ENCODE measurements around the gene HDAC9. TPM values are rescaled to one million over a fixed set of nuclear protein-coding genes. Genes with fewer than 3 reads are reported as not detected.

HDAC9 gene
- total RNA-seq, 4 donors from 2014 or later: 3.4 to 7.2 (median 4.5) TPM

- Histone ChIP-seq H3K27ac (no peak overlapping the region), H3K4me3 (no peak overlapping the region), H3K4me1 (no peaks in the 10 kb centered on the region), H3K36me3 (no peaks in the 10 kb centered on the region), H3K9me3 (no peaks in the 10 kb centered on the region), H3K27me3 (no peaks in the 10 kb centered on the region)
- no peak for DNase-seq (ENCODE audit: low spot score in 2 of 2)
- no peak for TF ChIP-seq POLR2AphosphoS5 (IDR thresholded peaks at IDR 0.05)
- no peak for TF ChIP-seq EP300 (IDR thresholded peaks at IDR 0.05)
- TF ChIP-seq CTCF (IDR thresholded peaks at IDR 0.05): no peak
- no peak for TF ChIP-seq POLR2A (IDR thresholded peaks at IDR 0.05)
- WGBS: 40% methylated on average over 2 of the region's 2 CpGs
Observed at GRCh38 chr7:18653381-18654155, 158.0 kb downstream of the HDAC9 start.

GRCh38 chr7:18654709-18655108 lies 159.2 kb downstream of the HDAC9 start:
- 77% methylated on average over 9 of the region's 9 CpGs for WGBS
- H3K27me3 ChIP-seq: no peaks in the 10 kb centered on the region
- no peaks in the 10 kb centered on the region for H3K4me1 ChIP-seq
- H3K27ac ChIP-seq: no peak overlapping the region
- DNase-seq (ENCODE audit: low spot score in 2 of 2): no peak
- no peaks in the 10 kb centered on the region for H3K36me3 ChIP-seq
- no peak overlapping the region for H3K4me3 ChIP-seq
- H3K9me3 ChIP-seq: no peaks in the 10 kb centered on the region
- no peak for TF ChIP-seq CTCF (IDR thresholded peaks at IDR 0.05)
- no peak for TF ChIP-seq EP300 (IDR thresholded peaks at IDR 0.05)
- no peak for TF ChIP-seq POLR2A (IDR thresholded peaks at IDR 0.05)
- no peak for TF ChIP-seq POLR2AphosphoS5 (IDR thresholded peaks at IDR 0.05)

- no peak for TF ChIP-seq POLR2AphosphoS5 (IDR thresholded peaks at IDR 0.05)
- no peak for TF ChIP-seq POLR2A (IDR thresholded peaks at IDR 0.05)
- TF ChIP-seq EP300 (IDR thresholded peaks at IDR 0.05): no peak
- TF ChIP-seq CTCF (IDR thresholded peaks at IDR 0.05): no peak
- Histone ChIP-seq H3K27me3 (no peaks in the 10 kb centered on the region), H3K36me3 (no peaks in the 10 kb centered on the region), H3K4me3 (no peak overlapping the region), H3K27ac (no peak overlapping the region), H3K9me3 (no peaks in the 10 kb centered on the region), H3K4me1 (no peaks in the 10 kb centered on the region)
- DNase-seq (ENCODE audit: low spot score in 2 of 2): no peak
- WGBS: 22% methylated on average over 3 of the region's 3 CpGs
Observed at GRCh38 chr7:18655506-18655905, 160.0 kb downstream of the HDAC9 start.

- H3K27ac ChIP-seq: no peak overlapping the region
- no peaks in the 10 kb centered on the region for H3K27me3 ChIP-seq
- H3K36me3 ChIP-seq: no peaks in the 10 kb centered on the region
- no peaks in the 10 kb centered on the region for H3K9me3 ChIP-seq
- no peak for DNase-seq (ENCODE audit: low spot score in 2 of 2)
- no peak overlapping the region for H3K4me3 ChIP-seq
- no peaks in the 10 kb centered on the region for H3K4me1 ChIP-seq
- TF ChIP-seq EP300 (IDR thresholded peaks at IDR 0.05): no peak
- 82% methylated on average over 1 of the region's 1 CpG for WGBS
Observed at GRCh38 chr7:18655912-18656311, 160.4 kb downstream of the HDAC9 start.

- Histone ChIP-seq H3K4me1 (no peaks in the 10 kb centered on the region), H3K27ac (no peak overlapping the region), H3K27me3 (no peaks in the 10 kb centered on the region), H3K9me3 (no peaks in the 10 kb centered on the region), H3K4me3 (no peak overlapping the region), H3K36me3 (no peaks in the 10 kb centered on the region)
- no peak for DNase-seq (ENCODE audit: low spot score in 2 of 2)
- TF ChIP-seq CTCF (IDR thresholded peaks at IDR 0.05) (no peak), POLR2A (IDR thresholded peaks at IDR 0.05) (no peak), POLR2AphosphoS5 (IDR thresholded peaks at IDR 0.05) (no peak), EP300 (IDR thresholded peaks at IDR 0.05) (no peak)
Observed at GRCh38 chr7:18656362-18656761, 160.8 kb downstream of the HDAC9 start.

GRCh38 chr7:18659746-18660145 lies 164.2 kb downstream of the HDAC9 start:
- 62% methylated on average over 5 of the region's 5 CpGs for WGBS
- Histone ChIP-seq H3K4me1 (no peaks in the 10 kb centered on the region), H3K27me3 (no peaks in the 10 kb centered on the region), H3K9me3 (no peaks in the 10 kb centered on the region), H3K27ac (no peak overlapping the region), H3K36me3 (no peaks in the 10 kb centered on the region), H3K4me3 (no peak overlapping the region)
- no peak for DNase-seq (ENCODE audit: low spot score in 2 of 2)
- TF ChIP-seq POLR2AphosphoS5 (IDR thresholded peaks at IDR 0.05) (no peak), POLR2A (IDR thresholded peaks at IDR 0.05) (no peak), EP300 (IDR thresholded peaks at IDR 0.05) (no peak), CTCF (IDR thresholded peaks at IDR 0.05) (no peak)
